Daoy (cell line): ENCODE results near the gene PTGES. TPM values are rescaled to one million over a fixed set of nuclear protein-coding genes. Genes with fewer than 3 reads are reported as not detected.
"Not testable (repeated sequence)": the region's sequence is repeated elsewhere in the genome, so short reads cannot be mapped to it uniquely, and the experiment has no call there.

ENCODE experiments used
- DNase-seq: peaks from one replicate; pipeline ENCODE4 v3.0.0-alpha.2; 2015; ENCODE audit warnings: low read depth
- total RNA-seq: library from RNA; depleted of rRNA; stranded (reverse); fragments of >200 nt; shearing (Covaris generic); gene quantifications from 2 replicates; pipeline ENCODE4 v1.2.3, GENCODE V29; 2014

Gene PTGES
- total RNA-seq, 1 experiment from 2014 or later: 4.5 TPM

GRCh38 chr9:129770741-129771140 is 17.9 kb upstream of the PTGES start:
- no peak for DNase-seq

DNA sequence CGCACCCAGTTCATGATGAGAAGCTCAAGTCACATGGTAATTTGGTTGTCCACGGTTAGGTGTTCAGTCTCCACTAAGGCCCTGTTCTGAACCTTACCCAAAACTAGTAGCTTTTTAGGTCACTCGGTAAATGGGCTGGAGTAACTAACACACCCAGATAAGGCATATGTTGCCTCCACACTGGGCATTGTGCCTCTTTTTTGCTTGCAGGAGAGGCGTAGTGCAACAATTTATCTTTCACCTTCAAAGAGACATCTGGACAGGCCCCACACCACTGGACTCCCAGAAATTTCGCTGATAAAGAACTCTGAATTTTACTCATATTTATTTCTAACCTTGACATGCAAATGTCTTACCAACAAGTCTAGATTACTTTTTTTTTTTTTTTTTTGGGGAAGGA is 16.8 kb upstream of the PTGES start:
- no peak for DNase-seq

DNA sequence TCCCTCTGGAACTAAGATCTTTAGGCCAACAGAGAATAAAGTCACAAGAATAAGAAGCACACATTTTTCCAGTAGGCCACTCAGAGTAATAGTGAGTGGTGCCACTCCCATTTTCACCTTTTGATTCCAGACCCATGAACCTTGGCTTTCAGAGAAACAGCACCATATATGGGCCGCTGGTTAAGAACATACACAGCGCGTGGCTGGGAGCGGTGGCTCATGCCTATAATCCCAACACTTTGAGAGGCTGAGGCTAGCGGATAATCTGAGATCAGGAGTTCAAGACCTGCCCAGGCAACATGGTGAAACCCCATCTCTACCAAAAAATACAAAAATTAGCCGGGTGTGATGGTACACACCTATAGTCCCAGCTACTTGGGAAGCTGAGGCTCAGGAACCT is 15.6 kb upstream of the PTGES start:
- DNase-seq: no peak

- DNase-seq: no peak
These were observed 13.0 kb upstream of the PTGES start for GRCh38 chr9:129765764-129766317.

GRCh38 chr9:129762985-129763926 is 10.4 kb upstream of the PTGES start:
- no peak for DNase-seq

DNA sequence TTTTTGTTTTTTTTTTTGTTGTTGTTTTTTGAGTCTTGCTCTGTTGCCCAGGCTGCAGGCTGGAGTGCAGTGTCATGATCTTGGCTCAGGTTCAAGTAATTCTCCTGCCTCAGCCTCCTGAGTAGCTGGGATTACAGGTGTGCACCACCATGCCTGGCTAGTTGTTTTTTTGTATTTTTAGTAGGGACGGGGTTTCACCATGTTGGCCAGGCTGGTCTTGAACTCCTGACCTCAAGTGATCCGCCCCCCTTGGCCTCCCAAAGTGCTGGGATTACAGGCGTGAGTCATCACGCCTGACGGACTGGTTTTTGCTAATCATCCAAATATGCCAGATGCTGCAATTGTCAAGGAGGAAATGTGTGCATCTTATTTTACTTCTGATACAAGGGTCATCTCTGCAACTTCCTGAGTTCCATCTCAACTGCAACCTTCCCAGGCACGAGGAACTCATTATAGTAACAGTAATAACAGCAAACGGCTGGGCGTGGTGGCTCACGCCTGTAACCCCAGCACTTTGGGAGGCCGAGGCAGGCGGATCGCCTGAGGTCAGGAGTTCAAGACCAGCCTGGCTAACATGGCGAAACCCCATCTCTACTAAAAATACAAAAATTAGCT is 9.6 kb upstream of the PTGES start:
- peak; percentile 66 for DNase-seq

GRCh38 chr9:129761901-129762369 is 9.1 kb upstream of the PTGES start:
- peak; percentile 46 for DNase-seq

DNA sequence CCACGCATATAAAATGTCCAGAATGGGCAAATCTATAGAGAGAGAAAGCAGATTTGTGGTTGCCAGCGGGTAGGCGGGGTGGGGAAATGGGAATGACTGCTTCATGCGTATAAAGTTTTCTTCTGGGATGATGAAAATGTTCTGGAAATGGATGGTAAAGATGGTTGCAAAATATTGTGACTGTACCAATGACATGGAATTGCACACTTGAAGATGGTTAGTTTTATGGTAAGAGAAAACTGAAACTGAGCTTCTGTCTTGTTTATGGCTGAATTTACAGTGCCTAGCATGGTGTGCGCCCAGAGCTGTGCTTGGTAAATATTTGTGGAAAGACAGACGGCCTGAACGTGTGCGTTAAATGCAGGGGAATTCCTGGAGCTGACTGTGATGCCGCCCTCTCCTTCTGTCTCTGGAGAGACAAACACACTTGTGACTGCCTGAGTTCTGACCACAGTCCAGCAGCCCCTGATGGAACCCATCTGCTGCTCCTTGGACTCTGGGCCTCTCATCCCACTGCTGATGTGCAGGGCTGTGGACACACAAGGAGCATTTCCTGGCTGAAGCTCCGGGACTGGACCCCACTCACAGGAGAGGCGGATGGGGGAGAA is 8.6 kb upstream of the PTGES start:
- no peak for DNase-seq

DNA sequence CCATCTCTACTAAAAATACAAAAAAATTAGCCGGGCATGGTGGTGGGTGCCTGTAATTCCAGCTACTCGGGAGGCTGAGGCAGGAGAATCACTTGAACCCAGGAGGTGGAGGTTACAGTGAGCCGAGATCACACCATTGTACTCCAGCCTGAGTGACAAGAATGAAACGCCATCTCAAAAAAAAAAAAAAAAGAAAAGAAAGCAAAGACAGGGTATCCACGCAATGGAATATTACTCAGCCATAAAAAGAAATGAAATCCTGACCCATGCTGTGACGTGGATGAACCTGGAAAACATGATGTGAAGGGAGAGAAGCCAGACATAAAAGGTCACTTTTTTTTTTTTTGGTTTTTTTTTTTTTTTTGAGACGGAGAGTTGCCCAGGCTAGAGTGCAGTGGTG is 7.9 kb upstream of the PTGES start:
- DNase-seq: not testable (repeated sequence)

DNA sequence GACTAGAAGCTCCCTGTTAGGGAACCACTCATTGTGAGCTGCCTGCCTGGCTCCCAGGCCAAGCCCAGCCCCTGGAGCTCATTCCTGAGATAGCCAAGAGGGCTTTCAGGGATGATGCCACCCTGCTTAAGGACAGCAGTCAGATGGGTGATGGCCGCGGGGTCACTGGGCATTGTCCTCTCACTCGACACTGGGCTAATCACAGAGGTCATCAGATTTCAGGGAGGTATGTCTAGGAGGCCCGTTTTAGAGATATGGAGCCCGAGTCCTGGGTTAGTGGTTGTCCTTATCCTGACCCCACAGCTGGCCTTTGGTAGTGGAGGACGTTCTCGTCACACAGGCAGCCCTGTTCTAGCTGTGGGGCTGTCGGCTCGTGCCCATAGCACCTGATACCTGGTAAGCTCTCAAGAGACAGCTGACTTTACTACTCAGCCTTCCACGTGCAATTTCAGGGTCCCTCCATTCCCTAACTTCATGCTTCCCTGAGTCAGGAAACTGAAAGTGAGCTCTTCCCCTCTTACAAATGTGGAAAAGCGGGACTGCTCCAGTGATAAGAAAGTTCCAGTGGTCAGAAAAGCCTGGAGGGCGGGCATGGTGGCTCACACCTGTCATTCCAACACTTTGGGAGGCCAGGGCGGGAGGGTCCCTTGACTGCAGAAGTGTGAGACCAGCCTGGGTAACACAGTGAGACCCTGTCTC is 7.1 kb upstream of the PTGES start:
- no peak for DNase-seq

GRCh38 chr9:129759319-129759718 is 6.5 kb upstream of the PTGES start:
- DNase-seq: no peak

GRCh38 chr9:129757045-129757444 is 4.2 kb upstream of the PTGES start:
- no peak for DNase-seq

GRCh38 chr9:129756191-129756590 is 3.3 kb upstream of the PTGES start:
- no peak for DNase-seq

- no peak for DNase-seq
These were observed 2.3 kb upstream of the PTGES start for GRCh38 chr9:129755151-129755550.

DNA sequence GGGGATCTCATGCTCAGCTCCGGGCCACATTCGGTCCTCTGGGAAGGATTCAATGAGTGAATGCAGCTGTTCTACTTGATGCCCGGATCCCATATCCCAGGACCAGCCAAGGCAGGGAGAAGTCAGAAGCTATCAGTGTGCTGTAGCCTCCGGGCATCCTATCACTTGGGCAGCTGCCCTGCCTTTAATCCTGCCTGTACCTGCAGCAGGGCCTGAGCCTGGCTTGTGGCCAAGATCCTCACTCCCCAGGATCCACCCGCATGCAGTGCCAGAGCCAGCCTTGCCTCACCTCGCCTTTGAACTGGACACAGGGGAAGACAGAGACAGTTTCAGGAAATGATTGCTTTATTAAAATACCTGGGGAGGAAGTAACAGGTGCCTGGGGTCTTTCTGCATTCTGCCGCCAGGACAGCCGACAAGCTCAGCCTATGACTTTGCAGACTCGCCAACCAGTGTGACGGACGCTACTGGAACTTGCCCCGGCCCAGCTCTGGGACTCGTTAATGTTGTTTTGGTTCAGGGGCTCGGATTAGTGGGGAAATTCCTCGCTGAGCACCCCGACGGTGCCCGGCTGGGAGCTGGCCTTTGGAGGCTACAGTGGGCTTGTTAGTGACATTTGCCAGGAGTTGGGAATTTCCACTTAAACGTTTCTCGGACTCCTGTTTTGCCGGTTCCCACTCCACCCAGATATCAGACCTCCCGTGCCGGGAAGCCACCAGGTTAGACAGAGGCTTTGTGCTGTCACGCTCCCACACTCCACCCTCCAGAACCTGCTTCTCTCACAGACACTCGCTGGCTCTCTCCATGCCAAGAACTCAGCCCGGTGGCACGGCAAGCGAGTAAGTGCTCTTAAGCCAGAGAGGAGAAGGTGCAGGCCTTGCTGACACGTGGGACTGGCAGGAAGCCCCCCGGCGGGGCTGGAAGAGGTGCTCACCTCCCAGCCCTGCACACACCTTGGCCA is 721 bp downstream of the PTGES start:
- no peak for DNase-seq

GRCh38 chr9:129750013-129750638 is 2.7 kb downstream of the PTGES start:
- DNase-seq: peak; percentile 50

DNA sequence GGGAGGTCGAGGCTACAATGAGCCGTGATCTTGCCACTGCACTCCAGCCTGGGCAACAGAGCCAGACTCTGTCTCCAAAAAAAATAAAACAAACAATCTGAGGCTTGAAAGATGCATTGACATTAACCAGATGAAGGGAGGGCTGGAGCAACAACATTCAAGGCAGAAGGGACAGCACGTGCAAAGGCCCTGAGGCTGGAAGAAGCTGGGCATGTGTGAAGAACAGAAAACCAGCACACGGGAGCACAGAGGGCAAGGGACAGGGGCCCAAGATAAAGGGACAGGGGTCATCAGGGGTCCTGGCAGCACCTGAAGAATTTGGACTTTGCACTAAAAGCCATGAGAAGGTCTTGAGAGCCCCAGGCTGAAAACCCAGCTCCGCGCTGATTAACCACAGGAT is 3.3 kb downstream of the PTGES start:
- DNase-seq: no peak

- DNase-seq: not testable (repeated sequence)
These were observed 3.8 kb downstream of the PTGES start for GRCh38 chr9:129749052-129749451.

DNA sequence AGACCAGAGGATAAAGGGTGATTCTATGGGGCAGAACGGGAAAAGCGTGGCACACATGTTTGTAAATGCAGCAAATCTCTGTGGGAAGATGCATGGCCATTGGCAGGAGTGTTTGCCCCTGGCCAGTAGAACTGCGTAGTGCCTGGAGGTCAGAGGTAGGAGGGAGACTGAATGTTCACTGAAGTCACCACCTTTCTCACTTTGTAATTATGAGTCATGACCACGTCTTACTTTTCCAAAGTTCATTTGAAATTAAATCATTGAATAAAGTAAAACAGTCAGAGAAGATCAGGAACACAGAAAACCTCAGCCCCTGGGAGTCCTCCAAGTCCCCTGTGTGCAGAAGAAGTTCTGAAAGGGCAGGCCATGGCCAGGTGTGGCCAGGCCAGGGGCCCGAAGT is 4.6 kb downstream of the PTGES start:
- DNase-seq: no peak
